GM12878 (cell line): ENCODE data around the gene SLC25A26. TPM values are rescaled to one million over a fixed set of nuclear protein-coding genes. Genes with fewer than 3 reads are reported as not detected.

Source experiments
- ATAC-seq: fragments of 200-7000 bp; cut with Tn5 transposase; 3 replicates; pipeline ENCODE4 v1.9.1; 2020; ENCODE audit warnings: mild to moderate bottlenecking, moderate library complexity
- BruUV-seq: library from RNA; stranded (reverse); fragments of 400-500 nt; replicated peaks from 2 replicates; lab custom pipeline; 2021; lab: Mats Ljungman, UMichigan
- CTCF ChIA-PET: fragments of 300-600 bp; sonication (Branson Sonifier 250); formaldehyde crosslinking; extraction: SDS; loops from one replicate; lab custom pipeline; 2021; ENCODE audit warnings: inconsistent platforms; lab: Yijun Ruan, JAX
- POLR2A ChIA-PET: fragments of 350-600 bp; formaldehyde crosslinking; extraction: SDS; loops from one replicate; lab custom pipeline; 2021; ENCODE audit warnings: inconsistent platforms; lab: Charles Lee
- RAD21 ChIA-PET: fragments of 300-600 bp; sonication (Branson Sonifier 250); formaldehyde crosslinking; loops from one replicate; lab custom pipeline; 2023; ENCODE audit warnings: antibody characterized with exemption; ENCODE audit not compliant: unreplicated experiment; lab: Charles Lee
- SMC1A ChIA-PET: fragments of 300-600 bp; sonication (Branson Sonifier 250); formaldehyde crosslinking; loops from one replicate; lab custom pipeline; 2023; ENCODE audit not compliant: unreplicated experiment, uncharacterized antibody; lab: Charles Lee
- DNase-seq: peaks from one replicate; pipeline ENCODE4 v3.0.0-alpha.2; 2011; ENCODE audit warnings: low read depth, low spot score
- FAIRE-seq: peaks from 3 replicates; lab custom pipeline; 2011; peaks lifted over from hg19 to GRCh38; lab: Jason Lieb, UNC
- H2AFZ ChIP-seq: 2 replicates; pipeline ENCODE4 v1.6.0; 2011; ENCODE audit warnings: low read depth, low read length, control low read depth; ENCODE audit not compliant: control insufficient read depth
- H3K27ac ChIP-seq: 2 replicates; pipeline ENCODE4 v1.5.1; 2011; ENCODE audit warnings: control low read depth; ENCODE audit not compliant: control insufficient read depth, insufficient read depth
- H3K27me3 ChIP-seq, 2 experiments: replicated peaks in 1 of 2; 2 replicates each; pipeline versions ENCODE4 v1.6.0 to v1.6.1; 2011; ENCODE audit warnings: low read length in 1 of 2; ENCODE audit not compliant: control insufficient read depth in 2 of 2, insufficient read depth in 2 of 2
- H3K36me3 ChIP-seq, 2 experiments: 2 replicates each; pipeline ENCODE4 v1.5.1; 2011; ENCODE audit warnings: low read length in 1 of 2; ENCODE audit not compliant: control insufficient read depth in 2 of 2, insufficient read depth in 2 of 2
- H3K4me1 ChIP-seq: 2 replicates; pipeline ENCODE4 v1.6.1; 2011; ENCODE audit warnings: mild to moderate bottlenecking, low read length, moderate library complexity, mixed read lengths; ENCODE audit not compliant: control insufficient read depth, insufficient read depth
- H3K4me2 ChIP-seq: 2 replicates; pipeline ENCODE4 v1.6.0; 2011; ENCODE audit warnings: control low read depth; ENCODE audit not compliant: control insufficient read depth, insufficient read depth
- H3K4me3 ChIP-seq: fragments of 200-600 bp; sonication (generic); 2 replicates; pipeline ENCODE4 v1.5.1; 2016
- H3K79me2 ChIP-seq: 2 replicates; pipeline ENCODE4 v1.6.0; 2011; ENCODE audit warnings: low read length; ENCODE audit not compliant: control insufficient read depth, insufficient read depth
- H3K9ac ChIP-seq: 2 replicates; pipeline ENCODE4 v1.8.0; 2011; ENCODE audit warnings: low read length, control low read depth, mixed read lengths; ENCODE audit not compliant: control insufficient read depth, insufficient read depth
- H3K9me3 ChIP-seq: replicated peaks from 3 replicates; pipeline ENCODE4 v1.5.1; 2011; ENCODE audit warnings: mild to moderate bottlenecking, low read length; ENCODE audit not compliant: control insufficient read depth, insufficient read depth
- H4K20me1 ChIP-seq: 2 replicates; pipeline ENCODE4 v1.6.0; 2011; ENCODE audit not compliant: control insufficient read depth, insufficient read depth
- CHD2 ChIP-seq: IDR thresholded peaks from 2 replicates; pipeline ENCODE4 v1.6.1; 2011; ENCODE audit warnings: low read depth, low read length, improper control_type of control experiment, borderline replicate concordance
- GATAD2B ChIP-seq: fragments of 450-650 bp; conservative IDR thresholded peaks from 2 replicates; pipeline ENCODE4 v1.6.1; 2017; ENCODE audit warnings: low read depth, mild to moderate bottlenecking, moderate library complexity
- HDAC2 ChIP-seq: fragments of 200-600 bp; sonication (generic); IDR thresholded peaks from 2 replicates; pipeline ENCODE4 v1.6.1; 2017
- MAX ChIP-seq: IDR thresholded peaks from 2 replicates; pipeline ENCODE4 v1.6.1; 2012; ENCODE audit warnings: low read depth, low read length, improper control_type of control experiment
- MTA3 ChIP-seq: IDR thresholded peaks from 2 replicates; pipeline ENCODE4 v1.6.1; 2012; ENCODE audit warnings: low read length, inconsistent platforms, borderline replicate concordance
- NBN ChIP-seq: fragments of 450-650 bp; IDR thresholded peaks from 2 replicates; pipeline ENCODE4 v1.6.1; 2016
- NFIC ChIP-seq: IDR thresholded peaks from 2 replicates; pipeline ENCODE4 v1.6.1; 2012; ENCODE audit warnings: low read depth, mild to moderate bottlenecking, inconsistent platforms, low read length, moderate library complexity
- NR2C2 ChIP-seq: IDR thresholded peaks from 2 replicates; pipeline ENCODE4 v1.6.1; 2011; ENCODE audit warnings: borderline replicate concordance, low read depth; ENCODE audit not compliant: control insufficient read depth, insufficient read length
- NR2F1 ChIP-seq: fragments of 450-650 bp; conservative IDR thresholded peaks from 2 replicates; pipeline ENCODE4 v1.6.1; 2017; ENCODE audit warnings: mild to moderate bottlenecking
- POLR2AphosphoS5 ChIP-seq: IDR thresholded peaks from 2 replicates; pipeline ENCODE4 v1.6.1; 2011; ENCODE audit warnings: mild to moderate bottlenecking, low read length, inconsistent platforms
- RELB ChIP-seq: fragments of 450-650 bp; IDR thresholded peaks from 2 replicates; pipeline ENCODE4 v1.6.1; 2017; ENCODE audit warnings: low read depth, mild to moderate bottlenecking, moderate library complexity
- SMAD5 ChIP-seq: IDR thresholded peaks from 2 replicates; pipeline ENCODE4 v1.6.1; 2016; ENCODE audit warnings: antibody characterized with exemption, low read depth
- TCF3 ChIP-seq: IDR thresholded peaks from 2 replicates; pipeline ENCODE4 v1.6.1; 2012; ENCODE audit warnings: low read depth, mild to moderate bottlenecking, low read length, borderline replicate concordance; ENCODE audit not compliant: insufficient read depth
- ZBTB4 ChIP-seq: fragments of 450-650 bp; formaldehyde crosslinking; IDR thresholded peaks from 2 replicates; pipeline ENCODE4 v1.4.0; 2022; ENCODE audit warnings: mild to moderate bottlenecking, moderate library complexity
- ZNF217 ChIP-seq: fragments of 450-650 bp; IDR thresholded peaks from 2 replicates; pipeline ENCODE4 v1.6.1; 2017; ENCODE audit warnings: antibody characterized with exemption, mild to moderate bottlenecking
- ZZZ3 ChIP-seq: IDR thresholded peaks from 2 replicates; pipeline ENCODE4 v1.6.1; 2011; ENCODE audit warnings: low read depth; ENCODE audit not compliant: control insufficient read depth, insufficient read length
- WGBS: methylation state at CpG from one replicate; pipeline ENCODE4 v1.1.6; 2016; ENCODE audit warnings: low lambda C conversion rate; ENCODE audit not compliant: insufficient replicate concordance, insufficient coverage; ENCODE audit errors: missing lambda C conversion rate; 5-methylcytosine and 5-hydroxymethylcytosine counted together
- in situ Hi-C: fragments of 300-500 bp; cut with MboI; formaldehyde crosslinking; loops from 9 replicates; pipeline ENCODE4 v1.14.3; 2018; ENCODE audit warnings: mixed read lengths
- intact Hi-C: fragments of 100-400 bp; cut with micrococcal nuclease; formaldehyde crosslinking; loops from one replicate; pipeline ENCODE4 v1.14.2; 2022; ENCODE audit not compliant: unreplicated experiment
- polyA plus RNA-seq, 11 experiments: library from polyadenylated mRNA; depleted of rRNA in 4 of 11; unstranded in 6 of 11; stranded (reverse) in 5 of 11; fragments of >200 nt; fragmentation: Nextera tagmentation in 4 of 11; fragmentation: Illumina TruSeq in 1 of 11; extraction: Ambion mirVana in 4 of 11; extraction: Trizol in 1 of 11; gene quantifications; 1 replicate in 1 of 11; 2 replicates in 10 of 11; pipeline versions ENCODE4 v1.2.1 to v1.2.3, GENCODE V29; 2011 to 2016; ENCODE audit warnings: inconsistent platforms in 2 of 11, missing spikeins in 2 of 11, low read depth in 1 of 11
- total RNA-seq, 4 experiments: library from RNA; depleted of rRNA in 3 of 4; stranded (reverse); fragments of >200 nt in 3 of 4; fragmentation: Illumina TruSeq in 1 of 4; extraction: Trizol in 1 of 4; gene quantifications; 2 replicates each; pipeline versions ENCODE4 v1.2.1 to v1.2.3, GENCODE V29; 2013 to 2021
- TF ChIP-seq, protein P1 (sequence below): fragments of 450-650 bp; IDR thresholded peaks from 2 replicates; pipeline ENCODE4 v1.6.1; 2014; ENCODE audit warnings: mild to moderate bottlenecking

The SLC25A26 gene
- total and polyA plus RNA-seq, 10 of the 15 experiments (the other 5 are each of a cell fraction or from before 2014, with no cell fraction given): 14.6 to 49.7 (median 24.9) TPM

DNA sequence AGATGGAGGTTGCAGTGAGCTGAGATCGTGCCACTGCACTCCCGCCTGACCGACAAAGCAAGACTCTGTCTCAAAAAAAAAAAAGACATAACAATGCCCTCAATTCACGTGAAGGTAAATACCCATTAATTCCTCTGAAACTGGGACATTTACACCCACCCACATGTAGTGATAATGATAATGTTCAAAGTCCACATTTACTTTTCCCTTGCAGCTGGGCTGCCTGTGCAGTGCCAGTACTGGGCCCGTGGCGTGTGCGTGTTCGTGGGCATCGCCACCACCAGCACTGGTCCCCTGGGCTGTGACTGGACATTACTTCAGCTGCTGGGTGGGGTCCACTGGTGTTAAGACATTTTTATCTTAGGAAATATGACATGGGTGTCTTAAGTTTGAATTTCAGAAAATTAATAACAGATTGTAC lies 123.6 kb downstream of the SLC25A26 start (continued):
- TF ChIP-seq ZBTB4 (CRISPR knock-in tag) (no peak), MTA3 (no peak), NFIC (no peak), TCF3 (no peak), NBN (0 out of 2 replicates have a peak, but pooled peaks have one; percentile 35), GATAD2B (0 out of 2 replicates have a peak, but pooled peaks have one; percentile 32)

- no peak overlapping the region for H3K27ac ChIP-seq
- no peaks in the 10 kb centered on the region for H3K27me3 ChIP-seq
- H3K4me1 ChIP-seq: no peaks in the 10 kb centered on the region
- WGBS: 81% methylated on average over 8 of the region's 8 CpGs
- no peaks in the 10 kb centered on the region for H3K36me3 ChIP-seq
- no peak overlapping the region for H2AFZ ChIP-seq
- in situ Hi-C loops (no loop called here), intact Hi-C loops (no loop called here)
- ChIA-PET RAD21 (interaction anchor here (0.7 to 1.3 kb wide), 4 partner anchors 11 to 68 kb away, joined by 3 to 4 read pairs (median 3); no protein-coding TSS in a partner anchor), POLR2A (no interaction called here), CTCF (interaction anchor here (1.0 to 1.9 kb wide), 3 partner anchors 9 to 28 kb away, joined by 3 to 7 read pairs (median 4); no protein-coding TSS in a partner anchor), SMC1A (interaction anchor here (0.5 to 2.2 kb wide), 3 partner anchors 9 to 199 kb away, joined by 3 to 16 read pairs (median 6); no protein-coding TSS in a partner anchor)
- no peaks in the 10 kb centered on the region for H3K9me3 ChIP-seq
- BruUV-seq: no TSS peak
- no peaks in the 10 kb centered on the region for H4K20me1 ChIP-seq
- ATAC-seq (no peak), DNase-seq (no peak), FAIRE-seq (no peak)
- H3K79me2 ChIP-seq: no peaks in the 10 kb centered on the region
- H3K4me3 ChIP-seq: no peak overlapping the region
- no peak overlapping the region for H3K4me2 ChIP-seq
- no peak overlapping the region for H3K9ac ChIP-seq
- no peak for TF ChIP-seq POLR2AphosphoS5
- TF ChIP-seq HDAC2: no peak
- TF ChIP-seq CHD2: no peak
- no peak for TF ChIP-seq NR2F1
- no peak for TF ChIP-seq MAX
- TF ChIP-seq RELB: no peak
- no peak for TF ChIP-seq NR2C2
- no peak for TF ChIP-seq ZZZ3
- no peak for TF ChIP-seq SMAD5
- TF ChIP-seq, protein P1, sequence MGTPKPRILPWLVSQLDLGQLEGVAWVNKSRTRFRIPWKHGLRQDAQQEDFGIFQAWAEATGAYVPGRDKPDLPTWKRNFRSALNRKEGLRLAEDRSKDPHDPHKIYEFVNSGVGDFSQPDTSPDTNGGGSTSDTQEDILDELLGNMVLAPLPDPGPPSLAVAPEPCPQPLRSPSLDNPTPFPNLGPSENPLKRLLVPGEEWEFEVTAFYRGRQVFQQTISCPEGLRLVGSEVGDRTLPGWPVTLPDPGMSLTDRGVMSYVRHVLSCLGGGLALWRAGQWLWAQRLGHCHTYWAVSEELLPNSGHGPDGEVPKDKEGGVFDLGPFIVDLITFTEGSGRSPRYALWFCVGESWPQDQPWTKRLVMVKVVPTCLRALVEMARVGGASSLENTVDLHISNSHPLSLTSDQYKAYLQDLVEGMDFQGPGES: no peak
- no peak for TF ChIP-seq ZNF217
These were observed 124.2 kb downstream of the SLC25A26 start for GRCh38 chr3:66344848-66345578.
